Smooth muscle cell of the brain vasculature (primary cell): ENCODE measurements around the gene DYNC1H1.

ENCODE experiments used
- DNase-seq: peaks from one replicate; pipeline ENCODE4 v3.0.0-alpha.2; 2012; ENCODE audit warnings: low read depth, low spot score

Gene DYNC1H1

DNA sequence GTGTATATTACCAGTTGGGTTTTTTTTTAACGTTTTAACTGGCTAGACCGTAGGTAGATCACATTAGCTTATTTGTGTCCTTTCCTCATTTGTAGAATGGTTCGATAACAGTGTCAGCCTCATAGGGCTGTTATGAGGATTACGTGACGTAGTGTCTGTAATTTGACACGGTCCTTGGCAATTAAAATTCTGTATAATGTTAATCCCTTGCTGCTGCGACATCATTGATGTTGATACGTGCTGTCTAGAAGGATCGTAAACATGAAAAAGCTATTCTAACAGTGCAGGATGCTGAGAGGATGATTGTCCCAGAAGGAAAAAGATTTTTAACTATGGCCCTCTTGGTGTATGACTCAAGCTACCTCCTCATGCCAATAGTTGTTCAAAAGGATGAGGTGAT lies 71.5 kb downstream of the DYNC1H1 start:
- DNase-seq: no peak

- no peak for DNase-seq
Measured at GRCh38 chr14:102037686-102038085, 73.3 kb downstream of the DYNC1H1 start.

DNA sequence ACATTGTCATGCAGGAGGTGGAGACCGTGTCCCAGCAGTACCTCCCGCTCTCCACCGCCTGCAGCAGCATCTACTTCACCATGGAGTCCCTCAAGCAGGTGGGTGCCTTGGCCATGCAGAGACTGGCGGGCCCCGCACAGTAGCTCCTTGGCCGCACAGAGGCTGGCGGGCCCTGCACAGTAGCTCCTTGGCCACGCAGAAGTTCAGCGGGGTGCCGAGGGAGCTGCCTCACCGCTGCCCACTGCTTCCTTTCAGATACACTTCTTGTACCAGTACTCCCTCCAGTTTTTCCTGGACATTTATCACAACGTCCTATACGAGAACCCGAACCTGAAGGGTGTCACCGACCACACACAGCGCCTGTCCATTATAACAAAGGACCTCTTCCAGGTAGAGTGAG lies 74.8 kb downstream of the DYNC1H1 start:
- no peak for DNase-seq

- DNase-seq: no peak
Measured at GRCh38 chr14:102040153-102040552, 75.8 kb downstream of the DYNC1H1 start.

DNA sequence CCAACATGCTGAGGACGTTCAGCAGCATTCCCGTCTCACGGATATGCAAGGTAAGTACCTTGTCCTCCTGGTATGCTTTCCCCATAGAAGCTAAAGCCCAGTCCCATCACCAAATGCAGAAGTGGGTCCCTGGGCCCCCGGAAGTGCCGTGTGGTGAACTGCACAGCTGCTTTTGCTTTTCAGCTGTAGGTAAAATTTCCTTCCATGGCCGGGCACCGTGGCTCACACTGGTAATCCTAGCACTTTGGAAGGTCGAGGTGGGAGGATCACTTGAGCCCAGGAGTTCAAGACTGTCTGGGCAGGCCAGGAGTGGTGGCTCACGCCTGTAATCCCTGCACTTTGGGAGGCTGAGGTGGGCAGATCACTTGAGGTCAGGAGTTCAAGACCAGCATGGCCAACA lies 78.3 kb downstream of the DYNC1H1 start:
- no peak for DNase-seq

GRCh38 chr14:102043251-102044025 lies 79.1 kb downstream of the DYNC1H1 start:
- no peak for DNase-seq

DNA sequence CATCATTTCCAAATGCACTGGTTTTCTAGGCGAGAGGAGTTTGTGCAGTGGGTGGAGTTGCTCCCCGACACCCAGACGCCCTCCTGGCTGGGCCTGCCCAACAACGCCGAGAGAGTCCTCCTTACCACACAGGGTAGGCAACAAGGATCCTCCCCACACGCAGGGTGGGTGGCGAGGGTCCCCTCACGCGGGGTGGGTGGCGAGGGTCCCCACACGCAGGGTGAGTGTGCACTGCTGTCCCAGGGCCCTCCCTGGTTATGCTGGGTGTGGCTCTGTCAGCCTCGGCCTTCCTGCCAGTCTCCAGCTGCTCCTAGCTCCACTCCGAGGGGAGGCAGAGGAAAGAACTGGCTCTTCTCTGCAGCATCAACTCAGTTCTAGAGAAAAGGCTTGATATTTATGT lies 80.2 kb downstream of the DYNC1H1 start:
- DNase-seq: no peak

DNA sequence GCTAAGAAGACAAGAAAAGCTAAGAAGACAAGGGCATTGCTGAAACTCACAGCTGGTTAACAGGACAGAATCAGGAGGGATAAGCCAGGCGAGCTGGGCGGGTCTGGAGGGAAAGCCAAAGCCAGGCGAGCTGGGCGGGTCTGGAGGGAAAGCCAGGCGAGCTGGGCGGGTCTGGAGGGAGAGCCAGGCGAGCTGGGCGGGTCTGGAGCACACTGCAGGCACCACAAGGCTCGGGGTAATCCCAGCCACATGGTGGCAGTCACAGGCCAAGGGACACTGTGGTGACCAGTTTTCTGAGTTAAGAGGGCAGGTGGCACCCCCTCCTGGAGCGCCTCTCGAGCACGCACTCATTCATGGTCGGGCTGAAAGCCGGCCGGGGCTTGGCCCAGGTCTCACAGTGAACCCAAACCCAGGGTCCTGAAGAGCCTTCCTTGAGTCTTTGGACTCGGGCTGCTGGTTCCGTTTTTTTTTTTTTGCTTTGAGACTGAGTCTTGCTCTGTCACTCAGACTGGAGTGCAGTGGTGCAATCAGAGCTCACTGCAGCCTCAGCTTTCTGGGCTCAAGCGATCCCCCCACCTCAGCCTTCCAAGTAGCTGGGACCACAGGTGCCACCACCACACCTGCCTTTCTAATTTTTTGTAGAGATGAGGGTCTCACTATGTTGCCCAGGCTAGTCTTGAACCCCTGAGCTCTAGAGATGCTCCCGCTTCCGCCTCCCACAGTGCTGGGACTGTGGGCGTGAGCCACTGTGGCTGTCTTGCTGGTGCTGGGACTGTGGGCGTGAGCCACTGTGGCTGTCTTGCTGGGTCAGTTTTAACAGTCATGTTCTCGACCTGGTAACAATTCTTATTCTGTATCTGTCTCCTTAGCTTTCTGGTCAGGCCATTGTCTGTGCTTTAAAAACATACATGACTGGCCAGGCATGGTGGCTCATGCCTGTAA lies 82.2 kb downstream of the DYNC1H1 start:
- DNase-seq: no peak

GRCh38 chr14:102047808-102048540 lies 83.6 kb downstream of the DYNC1H1 start:
- no peak for DNase-seq

- no peak for DNase-seq
Measured at GRCh38 chr14:102049258-102050025, 85.1 kb downstream of the DYNC1H1 start.

DNA sequence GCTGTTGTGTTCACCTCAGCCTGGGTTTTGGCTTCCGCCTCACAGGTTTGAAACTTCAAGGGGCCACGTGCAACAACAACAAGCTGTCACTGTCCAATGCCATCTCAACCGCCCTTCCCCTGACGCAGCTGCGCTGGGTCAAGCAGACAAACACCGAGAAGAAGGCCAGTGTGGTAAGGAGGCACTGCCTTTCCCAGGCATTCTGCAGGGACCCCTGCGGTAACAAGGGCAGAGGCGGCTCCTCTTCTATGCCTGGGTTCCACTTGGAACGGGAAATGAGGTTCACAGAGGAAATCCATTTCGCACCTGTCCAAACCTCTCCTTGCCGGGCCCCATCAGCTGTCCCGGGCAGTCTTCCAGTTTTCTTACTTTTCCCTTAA lies 85.6 kb downstream of the DYNC1H1 start:
- no peak for DNase-seq

DNA sequence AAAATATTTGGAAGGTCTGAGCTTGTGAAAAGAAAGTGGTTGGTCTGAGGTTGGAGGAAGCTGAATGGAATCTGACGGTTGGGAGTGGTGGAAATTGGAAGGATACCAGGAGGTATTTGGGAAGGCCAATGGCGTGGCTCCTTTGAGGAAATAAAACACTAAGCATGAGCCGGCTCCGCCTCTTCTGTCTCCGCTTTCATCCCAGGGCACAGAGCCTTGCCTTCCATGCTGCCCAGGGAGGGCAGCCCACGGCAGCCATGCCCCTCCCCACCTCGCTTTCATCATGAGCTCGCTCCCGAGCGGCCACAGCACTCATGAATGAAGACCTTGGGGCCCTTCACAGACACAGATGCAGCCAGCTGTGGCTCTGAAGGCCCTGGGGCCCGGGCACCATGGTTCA lies 86.3 kb downstream of the DYNC1H1 start:
- DNase-seq: no peak

DNA sequence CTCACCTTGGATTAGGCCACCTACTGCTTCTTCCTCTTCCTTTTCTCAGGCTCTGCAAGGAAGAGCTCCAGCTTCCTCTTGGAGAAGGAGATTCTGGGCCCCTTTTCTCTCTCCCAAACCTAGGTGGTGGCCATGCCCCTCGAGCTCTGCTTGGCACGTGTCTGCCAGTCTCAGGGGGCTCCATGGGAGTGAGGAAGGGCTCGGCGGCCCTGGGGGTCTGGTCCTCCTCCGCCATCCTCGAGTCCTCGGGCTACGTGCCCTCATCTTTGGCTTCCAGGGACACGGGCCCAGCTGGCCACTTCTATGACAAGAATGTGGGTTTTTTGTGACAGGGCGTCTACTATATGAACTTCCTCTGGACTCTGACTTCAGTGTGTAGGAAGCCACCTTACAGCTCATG lies 88.1 kb downstream of the DYNC1H1 start:
- DNase-seq: no peak

DNA sequence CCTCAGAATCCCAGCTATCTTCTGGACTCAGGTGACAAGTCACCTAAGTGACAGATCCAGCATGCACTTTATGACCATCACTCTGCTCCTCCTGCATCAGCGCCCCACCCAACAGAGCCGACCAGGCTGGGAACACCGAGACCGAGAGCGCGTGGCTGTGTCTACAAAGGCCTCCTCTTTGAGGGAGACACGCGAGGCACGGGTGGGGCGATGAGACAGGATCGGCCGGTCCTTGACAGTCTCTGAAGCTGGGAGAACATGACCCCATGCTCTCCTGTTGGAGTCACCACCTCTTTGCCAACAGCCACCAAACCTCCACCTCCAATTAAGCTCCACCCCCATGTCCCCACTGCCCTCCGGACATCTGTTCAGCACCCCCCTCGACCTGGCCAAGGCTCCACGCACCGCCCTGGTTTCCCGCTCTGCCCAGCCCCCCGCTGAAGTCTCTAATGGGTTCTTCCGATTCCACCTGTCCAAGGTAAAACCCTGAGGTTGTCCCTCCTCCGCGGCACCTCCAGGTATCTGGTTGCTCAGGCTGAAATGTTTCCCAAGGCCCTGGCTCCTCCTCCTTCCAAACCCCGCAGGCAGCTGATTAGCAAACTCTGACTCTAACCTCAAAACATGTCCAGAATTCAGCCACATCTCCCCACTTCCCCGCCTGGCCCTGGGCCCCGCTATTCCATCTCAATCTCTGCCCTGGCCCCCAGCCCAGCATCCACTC lies 91.0 kb downstream of the DYNC1H1 start:
- no peak for DNase-seq

DNA sequence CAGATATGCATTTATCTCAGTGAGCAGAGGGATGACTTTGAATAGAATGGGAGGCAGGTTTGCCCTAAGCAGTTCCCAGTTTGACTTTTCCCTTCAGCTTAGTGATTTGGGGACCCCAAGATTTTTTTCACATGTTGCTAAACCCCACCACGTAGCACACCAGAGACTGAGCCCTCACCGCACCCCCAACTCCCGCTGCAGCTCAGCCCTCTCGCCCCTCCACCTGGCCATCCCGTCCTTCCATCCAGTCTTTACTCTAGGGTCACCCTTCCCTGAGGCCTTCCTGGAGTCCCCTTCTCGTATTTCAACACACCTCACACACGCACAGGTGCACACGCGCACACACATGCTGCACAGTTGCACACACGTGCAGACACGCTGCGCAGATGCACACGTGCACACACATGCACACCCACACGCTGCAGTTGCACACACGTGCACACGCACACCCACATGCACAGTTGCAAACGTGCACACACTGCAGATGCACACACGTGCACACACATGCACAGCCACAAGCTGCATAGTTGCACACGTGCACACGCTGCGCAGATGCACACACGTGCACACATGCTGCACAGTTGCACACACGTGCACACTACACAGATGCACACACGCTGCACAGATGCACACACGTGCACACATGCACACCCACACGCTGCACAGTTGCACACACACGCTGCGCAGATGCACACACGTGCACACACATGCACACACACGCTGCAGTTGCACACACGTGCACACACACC lies 92.5 kb downstream of the DYNC1H1 start:
- no peak for DNase-seq

DNA sequence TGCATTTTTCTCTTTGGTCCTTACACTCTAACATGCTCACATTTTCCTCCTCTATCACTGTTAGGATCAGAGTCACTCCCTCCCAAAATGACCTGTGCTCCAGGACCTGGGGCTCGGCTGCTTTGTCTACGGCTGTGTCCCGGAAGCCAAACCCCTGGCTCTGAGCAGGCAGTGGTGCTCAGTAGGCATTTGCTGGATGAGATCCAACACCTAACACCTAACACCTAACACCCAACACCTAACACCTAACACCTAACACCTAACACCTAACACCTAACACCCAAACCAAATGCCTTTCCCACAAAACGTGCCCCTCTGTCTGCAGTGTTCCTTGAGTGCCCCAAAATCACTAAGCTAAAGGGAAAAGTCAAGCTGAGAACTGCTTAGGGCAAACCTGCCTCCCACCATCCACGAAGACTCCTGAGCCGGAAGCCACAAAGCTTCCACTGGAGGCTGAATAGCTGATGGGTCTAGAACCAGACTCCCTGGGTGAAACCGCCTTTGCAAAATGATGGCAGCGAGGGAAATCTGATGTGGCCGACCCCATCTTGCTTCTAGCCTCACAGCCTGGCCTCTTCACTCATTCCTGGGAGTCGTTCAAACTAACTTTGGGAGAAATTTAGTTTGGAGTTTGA lies 93.2 kb downstream of the DYNC1H1 start:
- DNase-seq: no peak

GRCh38 chr14:102058146-102058545 lies 93.8 kb downstream of the DYNC1H1 start:
- DNase-seq: no peak

- DNase-seq: no peak
Measured at GRCh38 chr14:102058961-102059360, 94.6 kb downstream of the DYNC1H1 start.

DNA sequence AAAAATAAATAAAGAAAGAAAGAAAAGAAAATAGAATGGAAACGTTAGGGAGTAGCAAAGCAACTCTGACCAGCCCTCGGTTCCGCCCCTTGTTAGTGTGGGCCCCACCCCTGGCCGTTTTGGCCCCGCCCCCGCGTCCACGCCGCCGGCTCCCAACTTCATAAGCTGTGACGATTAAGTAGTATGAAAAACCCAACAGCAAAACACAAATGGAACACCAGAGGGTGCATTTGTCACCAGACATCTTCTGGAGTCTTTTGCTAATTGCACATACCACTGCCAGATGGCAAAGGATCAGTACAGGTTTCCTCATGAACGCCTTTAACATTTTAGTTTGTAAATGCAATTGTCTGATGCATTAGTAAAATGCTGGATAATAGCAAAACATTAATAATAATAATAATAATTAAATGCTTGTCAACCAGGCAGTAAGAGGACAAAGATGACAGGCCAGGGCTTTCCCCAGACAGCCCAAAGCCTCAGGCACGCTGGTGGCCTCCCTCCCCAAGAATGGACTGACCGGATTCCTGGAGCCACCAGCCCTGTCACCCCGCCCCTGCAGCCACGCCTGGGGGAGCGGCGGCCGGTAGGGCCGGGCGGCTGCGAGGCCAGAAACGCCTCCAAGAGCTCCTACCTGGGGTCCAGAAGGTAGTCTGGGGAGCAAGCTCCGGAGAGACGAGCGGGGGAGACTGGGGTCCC lies 98.9 kb downstream of the DYNC1H1 start:
- DNase-seq: peak; percentile 57
